Fibroblast of skin of scalp (primary cell): ENCODE results near the gene ARHGAP33.
"Not testable (repeated sequence)": the region's sequence is repeated elsewhere in the genome, so short reads cannot be mapped to it uniquely, and the experiment has no call there.

Experiments used
- DNase-seq: peaks from one replicate; pipeline ENCODE4 v3.0.0-alpha.2; 2013

Gene ARHGAP33

GRCh38 chr19:35836096-35836495 lies 60.7 kb downstream of the ARHGAP33 start:
- DNase-seq, result not testable (repeated sequence)
